ENCODE measurements around the gene SLAMF1.

The SLAMF1 gene

DNA sequence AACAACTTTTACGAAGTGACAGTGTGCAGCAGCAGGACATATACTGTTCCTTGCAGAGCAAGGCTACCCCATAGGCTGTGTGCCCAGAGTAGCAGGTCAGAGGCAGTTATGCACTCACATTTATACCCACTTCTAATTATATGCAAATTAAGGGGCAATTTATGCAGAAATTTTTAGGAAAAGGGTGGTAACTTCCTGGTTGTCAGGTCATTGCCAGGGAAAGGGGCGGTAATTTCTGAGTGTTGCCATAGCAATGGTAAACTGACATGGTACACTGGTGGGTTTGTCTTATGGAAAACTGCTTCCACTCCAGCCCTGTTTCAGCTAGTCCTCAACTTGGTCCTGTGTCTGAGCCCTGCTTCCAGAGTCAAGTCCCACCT lies 12.0 kb upstream of the SLAMF1 start:
- Mint-ChIP-seq H3K4me1 (no peaks in the 10 kb centered on the region), H3K36me3 (ENCODE audit: low read depth) (no peaks in the 10 kb centered on the region), H3K27ac (no peak overlapping the region), H3K4me3 (no peak overlapping the region), H3K9me3 (no peaks in the 10 kb centered on the region), H3K27me3 (ENCODE audit: low read depth) (no peaks in the 10 kb centered on the region)
- TF ChIP-seq, protein P1, sequence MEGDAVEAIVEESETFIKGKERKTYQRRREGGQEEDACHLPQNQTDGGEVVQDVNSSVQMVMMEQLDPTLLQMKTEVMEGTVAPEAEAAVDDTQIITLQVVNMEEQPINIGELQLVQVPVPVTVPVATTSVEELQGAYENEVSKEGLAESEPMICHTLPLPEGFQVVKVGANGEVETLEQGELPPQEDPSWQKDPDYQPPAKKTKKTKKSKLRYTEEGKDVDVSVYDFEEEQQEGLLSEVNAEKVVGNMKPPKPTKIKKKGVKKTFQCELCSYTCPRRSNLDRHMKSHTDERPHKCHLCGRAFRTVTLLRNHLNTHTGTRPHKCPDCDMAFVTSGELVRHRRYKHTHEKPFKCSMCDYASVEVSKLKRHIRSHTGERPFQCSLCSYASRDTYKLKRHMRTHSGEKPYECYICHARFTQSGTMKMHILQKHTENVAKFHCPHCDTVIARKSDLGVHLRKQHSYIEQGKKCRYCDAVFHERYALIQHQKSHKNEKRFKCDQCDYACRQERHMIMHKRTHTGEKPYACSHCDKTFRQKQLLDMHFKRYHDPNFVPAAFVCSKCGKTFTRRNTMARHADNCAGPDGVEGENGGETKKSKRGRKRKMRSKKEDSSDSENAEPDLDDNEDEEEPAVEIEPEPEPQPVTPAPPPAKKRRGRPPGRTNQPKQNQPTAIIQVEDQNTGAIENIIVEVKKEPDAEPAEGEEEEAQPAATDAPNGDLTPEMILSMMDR (IDR thresholded peaks at IDR 0.05; ENCODE audit: unreplicated experiment in 3 of 3) = no peak

DNA sequence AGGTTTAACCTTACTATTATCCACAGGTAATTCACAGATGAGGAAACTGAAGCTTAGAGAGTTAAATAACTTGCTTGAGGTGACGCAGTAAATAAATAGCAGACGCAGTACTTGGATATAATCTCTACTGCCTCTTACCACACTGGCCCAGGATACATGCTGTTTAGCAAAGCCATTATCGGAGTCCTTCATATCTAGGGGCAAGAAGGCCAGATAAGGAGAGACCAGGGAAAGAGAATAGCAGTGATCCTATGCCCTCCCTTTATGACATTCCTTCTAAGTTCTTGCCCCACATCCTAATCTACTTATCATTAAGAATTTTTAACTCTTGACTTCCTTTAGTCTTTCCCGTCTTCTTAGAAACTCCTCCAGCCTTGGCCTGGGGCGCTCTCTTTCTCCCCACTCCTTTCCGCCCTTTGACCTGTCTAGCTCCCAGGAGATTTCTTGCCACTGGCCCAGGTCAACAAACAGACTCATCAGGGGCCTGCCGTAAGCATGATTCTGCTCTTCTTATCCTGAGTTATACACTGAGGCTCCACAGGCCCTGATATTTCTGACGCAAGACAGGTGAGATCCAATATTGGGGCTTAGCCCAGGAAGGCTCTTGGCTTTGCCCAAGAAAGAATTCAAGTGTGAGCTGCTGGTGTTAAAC lies 11.4 kb upstream of the SLAMF1 start:
- TF ChIP-seq, protein P1 (IDR thresholded peaks at IDR 0.05; ENCODE audit: unreplicated experiment in 3 of 3) = no peak
- Mint-ChIP-seq H3K27me3 (ENCODE audit: low read depth) (no peaks in the 10 kb centered on the region), H3K36me3 (ENCODE audit: low read depth) (no peaks in the 10 kb centered on the region), H3K9me3 (no peaks in the 10 kb centered on the region), H3K4me3 (no peak overlapping the region), H3K4me1 (no peaks in the 10 kb centered on the region), H3K27ac (no peak overlapping the region)

DNA sequence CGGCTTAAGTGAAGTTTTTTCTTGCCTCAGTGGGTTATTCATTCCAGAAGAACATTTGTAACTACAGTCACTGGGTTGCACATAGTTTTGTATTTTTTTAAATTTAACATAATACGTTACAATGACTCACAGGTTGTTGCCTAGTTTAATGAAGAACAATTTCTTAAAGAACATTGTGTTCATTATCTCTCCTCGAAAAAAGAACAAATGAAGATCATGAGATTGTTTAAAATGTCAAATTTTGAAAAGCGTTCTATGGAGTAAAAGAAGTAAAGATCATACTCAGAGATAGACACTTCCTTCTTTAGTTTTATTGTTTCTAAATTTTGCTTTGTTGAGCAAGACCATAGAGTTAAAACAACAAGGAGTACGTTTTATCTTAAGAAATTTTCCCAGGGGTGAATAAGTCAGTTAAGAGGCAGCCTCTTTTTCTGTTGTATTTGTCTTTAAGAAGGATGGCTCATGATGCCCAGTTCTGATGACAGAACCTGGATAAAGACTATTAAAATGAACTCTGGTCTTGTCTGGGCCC lies 10.5 kb upstream of the SLAMF1 start:
- H3K27ac Mint-ChIP-seq = no peak overlapping the region
- TF ChIP-seq, protein P1 (IDR thresholded peaks at IDR 0.05; ENCODE audit: unreplicated experiment in 3 of 3) = no peak
- H3K4me3 Mint-ChIP-seq = no peak overlapping the region
- peaks cover 4% of the 10 kb centered on the region for H3K4me1 Mint-ChIP-seq
- H3K27me3 Mint-ChIP-seq (ENCODE audit: low read depth) = no peaks in the 10 kb centered on the region
- H3K9me3 Mint-ChIP-seq = no peaks in the 10 kb centered on the region
- no peaks in the 10 kb centered on the region for H3K36me3 Mint-ChIP-seq (ENCODE audit: low read depth)

DNA sequence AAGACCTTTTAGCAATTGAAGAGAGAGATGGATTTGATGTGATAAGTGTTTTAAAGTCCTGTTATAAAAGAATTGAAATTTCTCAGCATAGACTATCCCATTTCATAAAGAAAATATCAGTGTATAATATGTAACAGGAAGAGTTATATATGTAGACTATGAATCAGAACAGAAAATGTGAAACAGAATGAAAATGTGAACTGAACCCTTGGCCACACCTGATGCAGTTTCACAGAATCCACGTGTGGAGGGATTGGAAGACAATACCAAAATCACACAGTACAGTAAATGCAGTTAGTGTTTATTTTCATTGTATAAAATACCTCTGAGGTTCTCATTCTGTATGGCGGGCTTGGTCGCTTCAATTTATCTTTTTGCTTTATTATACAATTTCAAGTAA lies 9.9 kb upstream of the SLAMF1 start:
- Mint-ChIP-seq H3K4me3 (no peak overlapping the region), H3K9me3 (no peaks in the 10 kb centered on the region), H3K27me3 (ENCODE audit: low read depth) (no peaks in the 10 kb centered on the region), H3K27ac (no peak overlapping the region), H3K36me3 (ENCODE audit: low read depth) (no peaks in the 10 kb centered on the region), H3K4me1 (peaks cover 10% of the 10 kb centered on the region)
- TF ChIP-seq, protein P1 (IDR thresholded peaks at IDR 0.05; ENCODE audit: unreplicated experiment in 3 of 3) = no peak

DNA sequence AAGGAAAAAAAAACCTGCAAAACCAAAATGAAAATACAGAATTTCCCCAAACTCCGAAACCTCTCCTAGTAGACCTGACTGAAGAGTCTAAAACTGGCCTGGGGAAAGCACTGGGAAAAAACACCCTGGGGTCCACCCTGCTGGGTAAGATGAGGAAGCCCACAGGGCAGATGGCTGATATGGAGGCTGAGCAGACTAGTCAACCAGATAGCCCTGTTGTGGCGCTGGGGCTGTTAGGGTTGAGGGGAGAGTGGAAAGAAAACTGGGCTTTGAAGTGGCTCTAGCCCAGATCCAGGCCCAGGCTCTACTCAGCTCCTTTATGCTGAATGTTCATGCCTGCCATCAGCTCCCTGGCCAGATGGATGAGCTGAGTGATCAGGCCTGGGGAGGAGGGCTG lies 6.8 kb upstream of the SLAMF1 start:
- TF ChIP-seq, protein P1 (IDR thresholded peaks at IDR 0.05; ENCODE audit: unreplicated experiment in 3 of 3) = no peak
- Mint-ChIP-seq H3K27me3 (ENCODE audit: low read depth) (no peaks in the 10 kb centered on the region), H3K4me1 (peaks cover 12% of the 10 kb centered on the region), H3K9me3 (no peaks in the 10 kb centered on the region), H3K4me3 (no peak overlapping the region), H3K36me3 (ENCODE audit: low read depth) (no peaks in the 10 kb centered on the region), H3K27ac (no peak overlapping the region)

Data from nephron (organoid).